HCT116 (cell line): Measurements from ENCODE around the gene AOAH.

ENCODE experiments used
- ATF3 ChIP-seq: IDR thresholded peaks from 2 replicates; pipeline ENCODE4 v1.6.1; 2012
- ELF1 ChIP-seq: IDR thresholded peaks from 2 replicates; pipeline ENCODE4 v1.6.1; 2012; ENCODE audit warnings: low read depth, borderline replicate concordance
- POLR2A ChIP-seq: IDR thresholded peaks from 2 replicates; pipeline ENCODE4 v1.7.0; 2011; ENCODE audit warnings: borderline replicate concordance; ENCODE audit not compliant: insufficient read depth, insufficient read length; ENCODE audit errors: extremely low read depth
- POLR2AphosphoS5 ChIP-seq: IDR thresholded peaks from 2 replicates; pipeline ENCODE4 v1.6.1; 2011; ENCODE audit warnings: mild to moderate bottlenecking, low read depth, low read length, moderate library complexity
- SP1 ChIP-seq: IDR thresholded peaks from 2 replicates; pipeline ENCODE4 v1.6.1; 2012; ENCODE audit warnings: low read depth
- ZNF274 ChIP-seq: fragments of 200-500 bp; sonication (Bioruptor generic); IDR thresholded peaks from 2 replicates; pipeline ENCODE4 v1.6.1; 2014; ENCODE audit warnings: mild to moderate bottlenecking, low read depth, low read length, inconsistent platforms
- TF ChIP-seq, protein P1 (sequence below), 3 experiments: fragments of 200-600 bp in 1 of 3; sonication (generic) in 1 of 3; IDR thresholded peaks in 2 of 3; conservative IDR thresholded peaks in 1 of 3; 2 replicates each; pipeline ENCODE4 v1.5.1; 2012 to 2017; ENCODE audit warnings: low read depth in 2 of 3, low read length in 2 of 3, antibody characterized with exemption in 1 of 3, borderline replicate concordance in 1 of 3, control low read depth in 1 of 3, mild to moderate bottlenecking in 1 of 3, mixed read lengths in 1 of 3, mixed run types in 1 of 3, moderate library complexity in 1 of 3; ENCODE audit not compliant: insufficient read depth in 1 of 3
- TF ChIP-seq, protein P2 (sequence below): IDR thresholded peaks from 2 replicates; pipeline ENCODE4 v1.6.1; 2012

GRCh38 chr7:36599645-36600313, 124.5 kb downstream of the AOAH start:
- TF ChIP-seq SP1, result no peak
- TF ChIP-seq, protein P1, sequence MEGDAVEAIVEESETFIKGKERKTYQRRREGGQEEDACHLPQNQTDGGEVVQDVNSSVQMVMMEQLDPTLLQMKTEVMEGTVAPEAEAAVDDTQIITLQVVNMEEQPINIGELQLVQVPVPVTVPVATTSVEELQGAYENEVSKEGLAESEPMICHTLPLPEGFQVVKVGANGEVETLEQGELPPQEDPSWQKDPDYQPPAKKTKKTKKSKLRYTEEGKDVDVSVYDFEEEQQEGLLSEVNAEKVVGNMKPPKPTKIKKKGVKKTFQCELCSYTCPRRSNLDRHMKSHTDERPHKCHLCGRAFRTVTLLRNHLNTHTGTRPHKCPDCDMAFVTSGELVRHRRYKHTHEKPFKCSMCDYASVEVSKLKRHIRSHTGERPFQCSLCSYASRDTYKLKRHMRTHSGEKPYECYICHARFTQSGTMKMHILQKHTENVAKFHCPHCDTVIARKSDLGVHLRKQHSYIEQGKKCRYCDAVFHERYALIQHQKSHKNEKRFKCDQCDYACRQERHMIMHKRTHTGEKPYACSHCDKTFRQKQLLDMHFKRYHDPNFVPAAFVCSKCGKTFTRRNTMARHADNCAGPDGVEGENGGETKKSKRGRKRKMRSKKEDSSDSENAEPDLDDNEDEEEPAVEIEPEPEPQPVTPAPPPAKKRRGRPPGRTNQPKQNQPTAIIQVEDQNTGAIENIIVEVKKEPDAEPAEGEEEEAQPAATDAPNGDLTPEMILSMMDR (IDR thresholded peaks at IDR 0.05 in 2 of 3, conservative IDR thresholded peaks at IDR 0.05 in 1 of 3; ENCODE audit: borderline replicate concordance in 1 of 3, insufficient read depth in 1 of 3, low read depth in 2 of 3, low read length in 2 of 3), result no peak
- TF ChIP-seq ATF3, result no peak
- TF ChIP-seq POLR2AphosphoS5, result no peak
- no peak for TF ChIP-seq POLR2A
- no peak for TF ChIP-seq ELF1
- no peak for TF ChIP-seq ZNF274
- TF ChIP-seq, protein P2, sequence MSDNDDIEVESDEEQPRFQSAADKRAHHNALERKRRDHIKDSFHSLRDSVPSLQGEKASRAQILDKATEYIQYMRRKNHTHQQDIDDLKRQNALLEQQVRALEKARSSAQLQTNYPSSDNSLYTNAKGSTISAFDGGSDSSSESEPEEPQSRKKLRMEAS, result no peak
